GM18511 (cell line): ENCODE measurements around the gene MLYCD.

ENCODE experiments used
- ATAC-seq: cut with Tn5 transposase; IDR thresholded peaks from one replicate; pipeline ENCODE4 v1.9.1; 2021; ENCODE audit warnings: mild to moderate bottlenecking, moderate library complexity; ENCODE audit not compliant: unreplicated experiment

MLYCD gene

GRCh38 chr16:83899272-83899897, 470 bp downstream of the MLYCD start:
- ATAC-seq: peak; percentile 61

- no peak for ATAC-seq
Observed at GRCh38 chr16:83899978-83900377, 1.1 kb downstream of the MLYCD start.

GRCh38 chr16:83900571-83900970, 1.7 kb downstream of the MLYCD start:
- ATAC-seq: no peak

GRCh38 chr16:83901101-83901500, 2.2 kb downstream of the MLYCD start:
- no peak for ATAC-seq

GRCh38 chr16:83903751-83904150, 4.8 kb downstream of the MLYCD start:
- ATAC-seq: no peak

GRCh38 chr16:83906683-83907082, 7.8 kb downstream of the MLYCD start:
- ATAC-seq: no peak

GRCh38 chr16:83907111-83907510, 8.2 kb downstream of the MLYCD start:
- ATAC-seq: no peak

- no peak for ATAC-seq
Observed at GRCh38 chr16:83907631-83908250, 8.8 kb downstream of the MLYCD start.

GRCh38 chr16:83908798-83909197, 9.9 kb downstream of the MLYCD start:
- ATAC-seq: no peak

- ATAC-seq: no peak
Observed at GRCh38 chr16:83911290-83911689, 12.4 kb downstream of the MLYCD start.

- no peak for ATAC-seq
Observed at GRCh38 chr16:83912519-83913244, 13.8 kb downstream of the MLYCD start.

- ATAC-seq: no peak
Observed at GRCh38 chr16:83913245-83913633, 14.3 kb downstream of the MLYCD start.

GRCh38 chr16:83914091-83914710, 15.3 kb downstream of the MLYCD start:
- no peak for ATAC-seq

GRCh38 chr16:83915081-83915480, 16.2 kb downstream of the MLYCD start:
- ATAC-seq: no peak

GRCh38 chr16:83915491-83915890, 16.6 kb downstream of the MLYCD start:
- no peak for ATAC-seq

GRCh38 chr16:83917152-83918120, 18.5 kb downstream of the MLYCD start:
- ATAC-seq: no peak

- no peak for ATAC-seq
Observed at GRCh38 chr16:83920894-83921491, 22.1 kb downstream of the MLYCD start.

GRCh38 chr16:83923581-83924365, 24.9 kb downstream of the MLYCD start:
- ATAC-seq: no peak

GRCh38 chr16:83924686-83925085, 25.8 kb downstream of the MLYCD start:
- ATAC-seq: no peak
